Upper lobe of left lung (tissue), 4 donors: ENCODE measurements around the gene ZNF654.

Experiments used
- CTCF ChIP-seq, 6 experiments: fragments of 450-650 bp in 4 of 6; fragments of 200-600 bp in 2 of 6; sonication (generic) in 2 of 6; IDR thresholded peaks; one replicate each; pipeline ENCODE4 v1.5.1; 2016 to 2019; ENCODE audit warnings: antibody characterized with exemption in 6 of 6
- EP300 ChIP-seq, 4 donors: sonication (generic); formaldehyde crosslinking; IDR thresholded peaks; one replicate each; pipeline ENCODE4 v1.5.1; 2017; ENCODE audit warnings: antibody characterized with exemption in 4 of 4, control low read depth in 2 of 4
- POLR2A ChIP-seq, 4 donors: fragments of 450-650 bp; IDR thresholded peaks; one replicate each; pipeline ENCODE4 v1.5.1; 2016 to 2017; ENCODE audit warnings: antibody characterized with exemption in 4 of 4, mild to moderate bottlenecking in 2 of 4
- POLR2AphosphoS5 ChIP-seq, 2 donors: sonication (generic); formaldehyde crosslinking; IDR thresholded peaks; one replicate each; pipeline ENCODE4 v1.5.1; 2017; ENCODE audit warnings: antibody characterized with exemption in 2 of 2

GRCh38 chr3:88141458-88142083 is 82.5 kb downstream of the ZNF654 start:
- no peak for TF ChIP-seq CTCF (IDR thresholded peaks at IDR 0.05)
- TF ChIP-seq POLR2AphosphoS5 (IDR thresholded peaks at IDR 0.05), result no peak
- no peak for TF ChIP-seq EP300 (IDR thresholded peaks at IDR 0.05)
- no peak for TF ChIP-seq POLR2A (IDR thresholded peaks at IDR 0.05)
